ENCODE results near the gene BAIAP2L2.

- TF ChIP-seq POLR2AphosphoS5 (IDR thresholded peaks at IDR 0.05; ENCODE audit: borderline replicate concordance, low read depth, low read length), result no peak
- TF ChIP-seq EZH2 (IDR thresholded peaks at IDR 0.05), result no peak
Measured at GRCh38 chr22:38075105-38075825, 35.2 kb downstream of the BAIAP2L2 start.

Measured in SK-N-MC (cell line).